Ovary (tissue), 9 donors: Measurements from ENCODE around the gene HHIPL1. TPM values are rescaled to one million over a fixed set of nuclear protein-coding genes. Genes with fewer than 3 reads are reported as not detected.

Experiments
- DNase-seq, 5 donors: peaks; one replicate each; pipeline ENCODE4 v3.0.0-alpha.2; 2019 to 2020
- H3K27ac ChIP-seq, 2 donors: fragments of 200-600 bp; one replicate each; pipeline versions ENCODE4 v1.5.1 to v1.8.0; 2019 to 2022
- H3K27me3 ChIP-seq: fragments of 200-600 bp; one replicate; pipeline ENCODE4 v1.8.0; 2022
- H3K36me3 ChIP-seq: fragments of 200-600 bp; sonication (generic); one replicate; pipeline ENCODE4 v1.5.1; 2019
- H3K4me1 ChIP-seq: one replicate; pipeline ENCODE4 v1.8.1; 2013; ENCODE audit warnings: mild to moderate bottlenecking, moderate library complexity; ENCODE audit not compliant: insufficient read depth
- H3K4me3 ChIP-seq: fragments of 200-600 bp; sonication (generic); one replicate; pipeline ENCODE4 v1.5.1; 2017
- H3K9me3 ChIP-seq, 2 donors: fragments of 200-600 bp in 1 of 2; sonication (generic) in 1 of 2; one replicate each; pipeline versions ENCODE4 v1.5.1 to v1.8.1; 2013 to 2019; ENCODE audit warnings: mild to moderate bottlenecking in 1 of 2, moderate library complexity in 1 of 2
- EP300 ChIP-seq: sonication (generic); formaldehyde crosslinking; IDR thresholded peaks from one replicate; pipeline ENCODE4 v1.6.1; 2017; ENCODE audit warnings: antibody characterized with exemption
- POLR2A ChIP-seq: fragments of 450-650 bp; IDR thresholded peaks from one replicate; pipeline ENCODE4 v1.6.1; 2017; ENCODE audit warnings: antibody characterized with exemption, mild to moderate bottlenecking, moderate library complexity
- WGBS, 3 donors: extraction: QIAGEN DNeasy Blood & Tissue Kit in 1 of 3; methylation state at CpG; one replicate each; pipeline versions ENCODE4 v1.1.5 to v1.1.7; 2013 to 2017; 5-methylcytosine and 5-hydroxymethylcytosine counted together
- intact Hi-C, 4 donors: fragments of 100-400 bp; cut with DNase I; formaldehyde crosslinking; loops; one replicate each; pipeline versions ENCODE4 v1.11.0 to v1.15.1; 2022 to 2023
- polyA plus RNA-seq, 2 donors: library from polyadenylated mRNA; stranded (reverse); fragments of 200-250 nt in 1 of 2; fragments of 350-450 nt in 1 of 2; fragmentation: Illumina TruSeq in 1 of 2; extraction: RNeasy Lipid Tissue Mini Kit (QIAGEN cat#74804) in 1 of 2; gene quantifications; one replicate each; pipeline ENCODE4 v1.2.3, GENCODE V29; 2013 to 2014
- total RNA-seq, 7 donors: library from RNA; depleted of rRNA in 2 of 7; stranded (reverse); fragments of >200 nt in 2 of 7; fragmentation: NEBNext Ultra II Directional in 3 of 7; extraction: Animal tissue kit (Norgen Biotek cat#: 25700) in 3 of 7; gene quantifications; one replicate each; pipeline versions ENCODE4 v1.1.0 to v1.2.4, GENCODE V29; 2016 to 2023
- TF ChIP-seq, protein P1 (sequence below), 3 donors: fragments of 450-650 bp in 2 of 3; fragments of 200-600 bp in 1 of 3; IDR thresholded peaks; one replicate each; pipeline versions ENCODE4 v1.5.1 to v1.8.0; 2016 to 2022; ENCODE audit warnings: antibody characterized with exemption in 3 of 3, mild to moderate bottlenecking in 1 of 3
- donor health status: DM: no; HTN: no; CAD: no; lungs with moderate emphysema.
- donor health status: DM: no; HTN: no; CAD: no.
- donor health status: Bipolar disorder and iron deficiency.
- donor health status: DM: yes; HTN: yes; CAD: no.
- donor health status: DM: no; HTN: no; CAD: no.
- donor health status: DM: yes; HTN: yes; CAD: no.

The HHIPL1 gene
- total and polyA plus RNA-seq, 9 donors, result 0.48 to 3.8 (median 2.1) TPM

- H3K9me3 ChIP-seq, result peaks cover 0 to 6% of the 10 kb centered on the region in 2 donors
- H3K36me3 ChIP-seq, result no peaks in the 10 kb centered on the region
- no peak overlapping the region for H3K4me3 ChIP-seq
- no peaks in the 10 kb centered on the region for H3K4me1 ChIP-seq
- intact Hi-C loops, result no loop called here
- 95 to 98% (median 97%) methylated on average over 2 of the region's 2 CpGs for WGBS, 3 donors
- H3K27ac ChIP-seq, result no peak overlapping the region
- no peak for DNase-seq
- no peaks in the 10 kb centered on the region for H3K27me3 ChIP-seq
- TF ChIP-seq POLR2A (no peak), EP300 (no peak)
- TF ChIP-seq, protein P1, sequence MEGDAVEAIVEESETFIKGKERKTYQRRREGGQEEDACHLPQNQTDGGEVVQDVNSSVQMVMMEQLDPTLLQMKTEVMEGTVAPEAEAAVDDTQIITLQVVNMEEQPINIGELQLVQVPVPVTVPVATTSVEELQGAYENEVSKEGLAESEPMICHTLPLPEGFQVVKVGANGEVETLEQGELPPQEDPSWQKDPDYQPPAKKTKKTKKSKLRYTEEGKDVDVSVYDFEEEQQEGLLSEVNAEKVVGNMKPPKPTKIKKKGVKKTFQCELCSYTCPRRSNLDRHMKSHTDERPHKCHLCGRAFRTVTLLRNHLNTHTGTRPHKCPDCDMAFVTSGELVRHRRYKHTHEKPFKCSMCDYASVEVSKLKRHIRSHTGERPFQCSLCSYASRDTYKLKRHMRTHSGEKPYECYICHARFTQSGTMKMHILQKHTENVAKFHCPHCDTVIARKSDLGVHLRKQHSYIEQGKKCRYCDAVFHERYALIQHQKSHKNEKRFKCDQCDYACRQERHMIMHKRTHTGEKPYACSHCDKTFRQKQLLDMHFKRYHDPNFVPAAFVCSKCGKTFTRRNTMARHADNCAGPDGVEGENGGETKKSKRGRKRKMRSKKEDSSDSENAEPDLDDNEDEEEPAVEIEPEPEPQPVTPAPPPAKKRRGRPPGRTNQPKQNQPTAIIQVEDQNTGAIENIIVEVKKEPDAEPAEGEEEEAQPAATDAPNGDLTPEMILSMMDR (IDR thresholded peaks at IDR 0.05), result no peak
These were observed 59.1 kb downstream of the HHIPL1 start for GRCh38 chr14:99704037-99704436.

DNA sequence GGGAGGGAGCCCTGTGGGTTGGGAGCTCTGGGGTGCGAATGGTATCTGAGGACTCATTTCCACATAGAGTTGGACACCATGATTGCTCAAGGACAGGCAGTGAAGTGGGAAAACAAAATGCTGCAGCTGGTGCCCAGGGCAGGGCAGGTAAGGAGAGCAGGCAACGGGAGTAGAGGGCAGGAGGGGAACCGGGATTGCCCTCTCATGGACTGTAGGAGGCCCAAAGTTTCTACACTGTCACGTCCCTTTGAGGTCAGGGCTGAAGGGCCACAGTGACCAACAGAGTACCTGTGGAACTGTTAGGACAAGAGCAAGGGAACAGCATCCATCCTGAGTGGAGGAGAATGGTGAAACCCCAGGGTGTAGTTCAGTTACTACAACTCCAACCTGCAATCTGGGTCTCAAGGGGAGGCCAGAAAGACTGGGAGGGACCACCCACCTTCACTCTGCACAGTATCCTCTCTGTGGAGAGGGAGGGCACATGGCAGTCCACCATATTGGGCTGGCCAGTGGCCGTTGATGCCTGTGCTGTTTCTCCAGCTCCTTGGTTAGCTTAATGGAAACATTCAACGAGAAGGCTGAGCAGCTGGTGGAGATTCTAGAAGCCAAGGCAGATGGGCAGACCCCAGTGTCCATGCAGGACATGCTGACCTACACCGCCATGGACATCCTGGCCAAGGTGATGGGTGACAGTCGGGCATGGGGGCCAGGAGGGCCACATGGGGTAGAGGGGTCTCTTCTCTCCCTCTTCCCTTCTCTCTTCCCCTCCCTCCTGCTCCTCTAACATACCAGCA is 61.4 kb downstream of the HHIPL1 start:
- Histone ChIP-seq H3K27me3 (no peaks in the 10 kb centered on the region), H3K9me3 (peaks cover 0 to 6% of the 10 kb centered on the region in 2 donors), H3K4me3 (no peak overlapping the region), H3K4me1 (no peaks in the 10 kb centered on the region), H3K36me3 (no peaks in the 10 kb centered on the region), H3K27ac (no peak overlapping the region)
- TF ChIP-seq POLR2A, result no peak
- no peak for TF ChIP-seq EP300
- TF ChIP-seq, protein P1 (IDR thresholded peaks at IDR 0.05), result no peak
- intact Hi-C loops, result no loop called here
- no peak for DNase-seq
- WGBS, 3 donors, result 77 to 83% (median 80%) methylated on average over 8 of the region's 8 CpGs

GRCh38 chr14:99707420-99707819 is 62.5 kb downstream of the HHIPL1 start:
- 97 to 100% (median 100%) methylated on average over 2 of the region's 2 CpGs for WGBS, 3 donors
- Histone ChIP-seq H3K4me1 (no peaks in the 10 kb centered on the region), H3K4me3 (no peak overlapping the region), H3K27me3 (no peaks in the 10 kb centered on the region), H3K36me3 (no peaks in the 10 kb centered on the region), H3K9me3 (peaks cover 0 to 6% of the 10 kb centered on the region in 2 donors), H3K27ac (no peak overlapping the region)
- no peak for TF ChIP-seq EP300
- no peak for TF ChIP-seq POLR2A
- TF ChIP-seq, protein P1 (IDR thresholded peaks at IDR 0.05), result no peak
- intact Hi-C loops, result no loop called here
- no peak for DNase-seq

DNA sequence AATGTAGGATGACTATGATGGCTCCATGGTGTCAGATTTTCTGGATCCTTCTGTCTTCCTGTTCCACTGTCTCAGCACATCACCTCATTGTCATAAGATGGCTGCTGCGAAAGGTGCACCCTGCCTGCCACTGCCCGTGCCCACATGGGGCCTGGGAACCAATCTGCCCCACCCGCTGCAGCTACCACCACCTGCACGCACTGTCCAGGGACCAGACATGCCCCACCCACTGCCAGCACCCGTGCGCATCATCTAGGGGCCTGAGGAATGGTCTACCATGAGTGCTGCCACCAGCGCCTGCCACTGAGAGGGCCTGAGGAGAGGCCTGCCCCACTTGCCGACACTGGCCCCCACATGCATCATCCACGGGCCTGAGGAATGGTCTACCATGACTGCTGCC is 63.0 kb downstream of the HHIPL1 start:
- 90 to 98% (median 95%) methylated on average over 8 to 9 of the region's 9 CpGs for WGBS, 3 donors
- H3K27ac ChIP-seq, result no peak overlapping the region
- H3K9me3 ChIP-seq, result peaks cover 0 to 6% of the 10 kb centered on the region in 2 donors
- no peaks in the 10 kb centered on the region for H3K4me1 ChIP-seq
- no peak for DNase-seq
- no peaks in the 10 kb centered on the region for H3K27me3 ChIP-seq
- no peak for TF ChIP-seq EP300
- TF ChIP-seq POLR2A, result no peak
- TF ChIP-seq, protein P1 (IDR thresholded peaks at IDR 0.05), result no peak
- no peaks in the 10 kb centered on the region for H3K36me3 ChIP-seq
- no peak overlapping the region for H3K4me3 ChIP-seq
- intact Hi-C loops, result no loop called here
